ENCODE measurements around the gene C3orf22.

- TF ChIP-seq CTCF (conservative IDR thresholded peaks at IDR 0.05 in 1 of 2, IDR thresholded peaks at IDR 0.05 in 1 of 2; ENCODE audit: low read depth in 1 of 2, low read length in 2 of 2) (no peak), EZH2 (IDR thresholded peaks at IDR 0.05; ENCODE audit: low read length, missing control alignments) (no peak)
Measured at GRCh38 chr3:126500016-126500415, 58.7 kb downstream of the C3orf22 start.
